GM12892 (cell line): ENCODE results near the gene JARID2.

Experiments
- POLR2A ChIP-seq: IDR thresholded peaks from 2 replicates; pipeline ENCODE4 v1.6.1; 2011; ENCODE audit warnings: low read depth, low read length, control low read depth
- POLR2AphosphoS5 ChIP-seq: IDR thresholded peaks from 2 replicates; pipeline ENCODE4 v1.6.1; 2011; ENCODE audit warnings: low read depth, low read length, control low read depth
- TAF1 ChIP-seq: IDR thresholded peaks from 2 replicates; pipeline ENCODE4 v1.6.1; 2011; ENCODE audit warnings: low read depth, mild to moderate bottlenecking, control low read depth, low read length, borderline replicate concordance

DNA sequence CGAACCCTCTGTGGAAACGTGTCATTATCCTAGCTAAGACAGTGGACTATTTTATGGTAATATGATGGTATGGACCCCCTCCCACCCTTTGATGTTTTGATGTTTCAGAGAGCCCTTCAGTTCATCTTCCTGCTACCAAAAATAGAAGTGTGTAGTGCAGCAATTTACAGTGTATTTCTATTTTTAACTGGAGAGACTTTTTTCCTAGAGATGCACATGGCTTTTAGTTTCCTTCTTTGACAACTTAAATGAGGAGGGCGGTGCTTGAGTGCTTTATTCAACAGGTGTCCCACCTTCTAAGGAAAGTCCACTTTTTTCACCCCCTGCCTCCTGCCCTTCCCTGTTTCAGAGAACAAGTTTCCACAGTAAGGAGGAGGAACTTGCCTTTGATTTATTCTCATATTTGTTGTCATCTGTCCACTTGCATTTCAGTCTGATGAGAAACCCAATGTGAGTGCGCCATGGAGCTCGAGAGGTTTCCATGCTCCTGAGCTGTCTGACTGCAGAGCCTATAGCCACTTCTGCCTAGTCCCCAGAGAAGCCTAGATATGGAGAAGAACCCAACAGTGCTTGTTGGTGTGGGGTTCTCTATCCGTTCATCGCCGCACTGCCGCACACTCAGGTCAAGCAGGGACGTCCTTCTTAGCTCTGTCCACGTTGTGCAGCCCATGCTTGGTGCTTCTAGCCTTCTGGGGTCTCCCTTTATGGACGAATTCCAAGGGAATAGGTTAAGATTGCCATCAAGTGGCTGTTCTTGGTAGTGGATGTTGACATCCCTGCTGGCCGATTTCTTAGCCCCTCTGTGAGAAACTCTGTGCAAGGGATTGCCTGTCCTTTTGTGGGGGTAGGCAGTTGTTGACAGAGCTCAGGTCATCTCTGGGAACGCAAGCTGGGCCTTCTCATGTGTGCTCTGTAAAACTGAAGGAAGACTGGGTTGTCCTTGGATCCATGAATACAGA lies 144.2 kb downstream of the JARID2 start:
- TF ChIP-seq POLR2A (no peak), TAF1 (no peak), POLR2AphosphoS5 (no peak)
